ENCODE results near the gene DPY30.

- TF ChIP-seq CTCF (IDR thresholded peaks at IDR 0.05) (no peak), EZH2 (IDR thresholded peaks at IDR 0.05; ENCODE audit: borderline replicate concordance, insufficient read depth, low read depth, low read length, poor library complexity, severe bottlenecking) (no peak)
Measured at GRCh38 chr2:31989946-31990345, 49.7 kb downstream of the DPY30 start.
